Endodermal cell (in vitro differentiated cells): ENCODE data around the gene MINDY4B. TPM values are rescaled to one million over a fixed set of nuclear protein-coding genes. Genes with fewer than 3 reads are reported as not detected.
"Not testable (repeated sequence)": the region's sequence is repeated elsewhere in the genome, so short reads cannot be mapped to it uniquely, and the experiment has no call there.

Experiments
- DNase-seq: peaks from one replicate; pipeline ENCODE4 v3.0.0-alpha.2; 2017
- H3K27ac ChIP-seq: 2 replicates; pipeline ENCODE4 v1.5.1; 2013; ENCODE audit warnings: mild to moderate bottlenecking, low read depth, low read length, moderate library complexity
- H3K27me3 ChIP-seq: 2 replicates; pipeline ENCODE4 v1.6.1; 2013; ENCODE audit warnings: mild to moderate bottlenecking, low read length, moderate library complexity; ENCODE audit not compliant: insufficient read depth, control insufficient read depth, poor library complexity, severe bottlenecking
- H3K36me3 ChIP-seq: 2 replicates; pipeline ENCODE4 v1.7.0; 2013; ENCODE audit warnings: mild to moderate bottlenecking, low read length, moderate library complexity; ENCODE audit not compliant: control insufficient read depth, insufficient read depth
- H3K4me1 ChIP-seq: one replicate; pipeline ENCODE4 v1.7.0; 2013; ENCODE audit warnings: low read length; ENCODE audit not compliant: control insufficient read depth, insufficient read depth
- H3K4me3 ChIP-seq: 2 replicates; pipeline ENCODE4 v1.5.1; 2013; ENCODE audit warnings: mild to moderate bottlenecking, low read length, moderate library complexity
- H3K9ac ChIP-seq: 2 replicates; pipeline ENCODE4 v1.6.1; 2013; ENCODE audit warnings: mild to moderate bottlenecking, low read length, moderate library complexity; ENCODE audit not compliant: poor library complexity, severe bottlenecking; ENCODE audit errors: extremely low read depth
- H3K9me3 ChIP-seq: 2 replicates; pipeline ENCODE4 v1.6.1; 2013; ENCODE audit warnings: mild to moderate bottlenecking, low read length, moderate library complexity; ENCODE audit not compliant: control insufficient read depth
- H3K27ac Mint-ChIP-seq: 2 replicates; pipeline ENCODE4 v1.8.0; 2020; ENCODE audit warnings: mixed read lengths
- H3K27me3 Mint-ChIP-seq: 2 replicates; pipeline ENCODE4 v1.8.0; 2021; ENCODE audit warnings: mild to moderate bottlenecking, mixed read lengths; ENCODE audit not compliant: insufficient read depth
- H3K36me3 Mint-ChIP-seq: 2 replicates; pipeline ENCODE4 v1.8.0; 2020; ENCODE audit warnings: low read depth, mixed read lengths
- H3K4me1 Mint-ChIP-seq: 2 replicates; pipeline ENCODE4 v1.8.0; 2020; ENCODE audit warnings: mixed read lengths
- H3K4me3 Mint-ChIP-seq: 2 replicates; pipeline ENCODE4 v1.8.0; 2020; ENCODE audit warnings: mild to moderate bottlenecking, moderate library complexity, mixed read lengths
- H3K9me3 Mint-ChIP-seq: 2 replicates; pipeline ENCODE4 v1.8.0; 2020; ENCODE audit warnings: mild to moderate bottlenecking, mixed read lengths
- CTCF ChIP-seq: fragments of 200-600 bp; sonication (generic); conservative IDR thresholded peaks from 2 replicates; pipeline ENCODE4 v1.5.0; 2021; ENCODE audit warnings: antibody characterized with exemption, mild to moderate bottlenecking
- WGBS, 2 experiments: methylation state at CpG; one replicate each; pipeline versions ENCODE4 v1.1.5 to v1.1.7; 2013; ENCODE audit warnings: missing lambda C conversion rate in 2 of 2, mixed read lengths in 1 of 2; ENCODE audit not compliant: insufficient coverage in 1 of 2, insufficient read length in 1 of 2; 5-methylcytosine and 5-hydroxymethylcytosine counted together
- total RNA-seq, 2 donors: library from RNA; stranded (reverse); fragmentation: NEBNext Ultra II Directional in 1 of 2; extraction: Animal tissue kit (Norgen Biotek cat#: 25700) in 1 of 2; gene quantifications; 2 replicates in 1 of 2; 3 replicates in 1 of 2; pipeline ENCODE4 v1.2.1, GENCODE V29; 2021

MINDY4B gene
- total RNA-seq, 2 donors from 2014 or later = not detected

GRCh38 chr3:150867434-150867833 lies 37.8 kb downstream of the MINDY4B start:
- TF ChIP-seq CTCF = no peak
- peaks cover 1% of the 10 kb centered on the region for H3K4me1 Mint-ChIP-seq
- H3K4me3 Mint-ChIP-seq = no peak overlapping the region
- Histone ChIP-seq H3K4me3 (no peak overlapping the region), H3K27ac (no peak overlapping the region), H3K4me1 (no peaks in the 10 kb centered on the region), H3K9ac (no peak overlapping the region), H3K36me3 (no peaks in the 10 kb centered on the region), H3K27me3 (no peaks in the 10 kb centered on the region), H3K9me3 (no peaks in the 10 kb centered on the region)
- H3K27me3 Mint-ChIP-seq = no peaks in the 10 kb centered on the region
- peaks cover 10% of the 10 kb centered on the region for H3K9me3 Mint-ChIP-seq
- WGBS, 2 experiments = 95 to 96% methylated on average over 3 of the region's 3 CpGs
- H3K36me3 Mint-ChIP-seq = peaks cover 2% of the 10 kb centered on the region
- no peak for DNase-seq
- H3K27ac Mint-ChIP-seq = no peak overlapping the region

GRCh38 chr3:150863921-150864320 lies 41.3 kb downstream of the MINDY4B start:
- not testable (repeated sequence) for H3K4me3 ChIP-seq, H3K9me3 ChIP-seq, H3K27me3 ChIP-seq, H3K4me1 ChIP-seq, H3K27me3 Mint-ChIP-seq, H3K27ac Mint-ChIP-seq, H3K4me1 Mint-ChIP-seq, DNase-seq, H3K27ac ChIP-seq, H3K4me3 Mint-ChIP-seq, H3K36me3 ChIP-seq, H3K36me3 Mint-ChIP-seq, H3K9ac ChIP-seq
- 82 to 96% methylated on average over 2 to 5 of the region's 5 CpGs for WGBS, 2 experiments
- H3K9me3 Mint-ChIP-seq = peaks cover 12% of the 10 kb centered on the region

GRCh38 chr3:150861851-150862250 lies 43.4 kb downstream of the MINDY4B start:
- Mint-ChIP-seq H3K4me1 (peaks cover 7% of the 10 kb centered on the region), H3K36me3 (peaks cover 2% of the 10 kb centered on the region), H3K9me3 (peaks cover 12% of the 10 kb centered on the region), H3K27ac (no peak overlapping the region), H3K4me3 (no peak overlapping the region), H3K27me3 (no peaks in the 10 kb centered on the region)
- no peaks in the 10 kb centered on the region for H3K27me3 ChIP-seq
- no peaks in the 10 kb centered on the region for H3K36me3 ChIP-seq
- no peak overlapping the region for H3K9ac ChIP-seq
- H3K9me3 ChIP-seq = no peaks in the 10 kb centered on the region
- no peak overlapping the region for H3K4me3 ChIP-seq
- TF ChIP-seq CTCF = no peak
- no peaks in the 10 kb centered on the region for H3K4me1 ChIP-seq
- H3K27ac ChIP-seq = no peak overlapping the region
- no peak for DNase-seq
- 80 to 94% methylated on average over 1 to 2 of the region's 2 CpGs for WGBS, 2 experiments

- H3K36me3 Mint-ChIP-seq, H3K9ac ChIP-seq, H3K9me3 ChIP-seq, H3K36me3 ChIP-seq, H3K27ac ChIP-seq, H3K4me3 ChIP-seq, H3K4me3 Mint-ChIP-seq, H3K27me3 Mint-ChIP-seq, DNase-seq, H3K27me3 ChIP-seq, H3K4me1 ChIP-seq, H3K27ac Mint-ChIP-seq: not testable (repeated sequence)
- WGBS, 2 experiments = 92 to 95% methylated on average over 5 to 8 of the region's 8 CpGs
- Mint-ChIP-seq H3K4me1 (peaks cover 22% of the 10 kb centered on the region), H3K9me3 (peaks cover 25% of the 10 kb centered on the region)
These were observed 47.3 kb downstream of the MINDY4B start for GRCh38 chr3:150857936-150858335.
